Caco-2 (cell line): Measurements from ENCODE around the gene NELFB. TPM values are rescaled to one million over a fixed set of nuclear protein-coding genes. Genes with fewer than 3 reads are reported as not detected.

ENCODE experiments used
- BruUV-seq: library from RNA; stranded (reverse); fragments of 400-500 nt; replicated peaks from 2 replicates; lab custom pipeline; 2021; lab: Mats Ljungman, UMichigan
- CTCF ChIA-PET: fragments of 300-600 bp; sonication (Branson Sonifier 250); formaldehyde crosslinking; loops from one replicate; lab custom pipeline; 2022; ENCODE audit warnings: antibody characterized with exemption; lab: Charles Lee
- POLR2A ChIA-PET: fragments of 300-600 bp; sonication (Branson Sonifier 250); formaldehyde crosslinking; loops from one replicate; lab custom pipeline; 2022; ENCODE audit warnings: antibody characterized with exemption; lab: Charles Lee
- DNase-seq, 2 experiments: peaks; one replicate each; pipeline versions ENCODE4 v3.0.0 to v3.0.0-alpha.2; 2020 to 2022
- H3K27me3 ChIP-seq: replicated peaks from 2 replicates; pipeline ENCODE4 v1.6.0; 2011; ENCODE audit warnings: low read length; ENCODE audit not compliant: control insufficient read depth, insufficient read depth
- H3K36me3 ChIP-seq: 2 replicates; pipeline ENCODE4 v1.5.1; 2011; ENCODE audit warnings: low read length; ENCODE audit not compliant: control insufficient read depth, insufficient read depth
- H3K4me1 ChIP-seq: fragments of 250-450 bp; sonication (Bioruptor Pico); 2 replicates; pipeline ENCODE4 v1.5.1; 2020; ENCODE audit warnings: mild to moderate bottlenecking
- H3K4me3 ChIP-seq: 2 replicates; pipeline ENCODE4 v1.5.1; 2011; ENCODE audit warnings: low read depth, mild to moderate bottlenecking, control low read depth, low read length
- H3K9me3 ChIP-seq: fragments of 250-450 bp; sonication (Bioruptor Pico); 2 replicates; pipeline ENCODE4 v1.5.1; 2020; ENCODE audit warnings: mild to moderate bottlenecking, moderate library complexity
- H3K27ac Mint-ChIP-seq: one replicate; pipeline ENCODE4 v1.8.0; 2022; ENCODE audit warnings: mixed read lengths; ENCODE audit not compliant: unreplicated experiment
- H3K27me3 Mint-ChIP-seq: one replicate; pipeline ENCODE4 v1.8.0; 2022; ENCODE audit warnings: mixed read lengths; ENCODE audit not compliant: insufficient read depth, unreplicated experiment
- H3K36me3 Mint-ChIP-seq: one replicate; pipeline ENCODE4 v1.8.0; 2022; ENCODE audit warnings: mild to moderate bottlenecking, mixed read lengths; ENCODE audit not compliant: insufficient read depth, unreplicated experiment
- H3K4me1 Mint-ChIP-seq: one replicate; pipeline ENCODE4 v1.8.0; 2022; ENCODE audit warnings: low read depth, mixed read lengths; ENCODE audit not compliant: unreplicated experiment
- H3K4me3 Mint-ChIP-seq: one replicate; pipeline ENCODE4 v1.8.0; 2022; ENCODE audit warnings: mild to moderate bottlenecking, moderate library complexity, mixed read lengths; ENCODE audit not compliant: unreplicated experiment
- H3K9me3 Mint-ChIP-seq: one replicate; pipeline ENCODE4 v1.8.0; 2022; ENCODE audit warnings: mixed read lengths; ENCODE audit not compliant: unreplicated experiment
- intact Hi-C: fragments of 100-400 bp; cut with micrococcal nuclease; formaldehyde crosslinking; loops from one replicate; pipeline ENCODE4 v1.10.0; 2022; ENCODE audit not compliant: unreplicated experiment
- total RNA-seq: library from RNA; stranded (reverse); gene quantifications from 2 replicates; pipeline ENCODE4 v1.2.3, GENCODE V29; 2022
- TF ChIP-seq, protein P1 (sequence below), 2 experiments: fragments of 200-600 bp in 1 of 2; IDR thresholded peaks; 1 replicate in 1 of 2; 2 replicates in 1 of 2; pipeline versions ENCODE4 v1.5.1 to v1.8.0; 2011 to 2022; ENCODE audit warnings: antibody characterized with exemption in 1 of 2, control low read depth in 1 of 2, inconsistent platforms in 1 of 2, low read depth in 1 of 2, low read length in 1 of 2, mild to moderate bottlenecking in 1 of 2, moderate library complexity in 1 of 2; ENCODE audit not compliant: insufficient read depth in 1 of 2, severe bottlenecking in 1 of 2, unreplicated experiment in 1 of 2

NELFB gene
- total RNA-seq, 1 experiment from 2014 or later: 79.1 TPM

DNA sequence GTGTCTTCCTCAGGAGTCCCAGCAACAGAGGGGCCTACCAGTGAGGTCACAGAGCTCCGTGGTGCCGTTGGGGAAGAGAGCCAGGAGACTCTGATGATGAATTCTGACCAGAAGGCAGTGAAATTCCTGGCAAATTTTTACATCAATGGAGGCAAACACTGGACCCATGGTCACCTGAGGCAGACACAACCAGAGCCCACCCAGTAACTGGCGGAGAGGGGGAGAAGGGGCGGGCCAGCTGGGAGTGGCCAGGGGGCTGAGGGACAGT lies 4.0 kb upstream of the NELFB start, which contains the start of gene STPG3:
STPG3 (plus strand) TSS at position 93 of the 268 bp plus-strand sequence; CDS start at position 94, 1 bp downstream.
- Mint-ChIP-seq H3K4me3 (no peak within 1 kb of the TSS), H3K36me3 (peaks cover 21% of the 10 kb centered on the region), H3K27ac (no peak within 1 kb of the TSS), H3K9me3 (no peaks in the 10 kb centered on the region), H3K27me3 (no peaks in the 10 kb centered on the region), H3K4me1 (peaks cover 7% of the 10 kb centered on the region)
- intact Hi-C loops: no loop called here
- no peaks in the 10 kb centered on the region for H3K9me3 ChIP-seq
- H3K4me3 ChIP-seq: no peak within 1 kb of the TSS
- CTCF ChIA-PET: no interaction called here
- BruUV-seq: no TSS peak
- no peaks in the 10 kb centered on the region for H3K36me3 ChIP-seq
- peaks cover 19% of the 10 kb centered on the region for H3K4me1 ChIP-seq
- TF ChIP-seq, protein P1, sequence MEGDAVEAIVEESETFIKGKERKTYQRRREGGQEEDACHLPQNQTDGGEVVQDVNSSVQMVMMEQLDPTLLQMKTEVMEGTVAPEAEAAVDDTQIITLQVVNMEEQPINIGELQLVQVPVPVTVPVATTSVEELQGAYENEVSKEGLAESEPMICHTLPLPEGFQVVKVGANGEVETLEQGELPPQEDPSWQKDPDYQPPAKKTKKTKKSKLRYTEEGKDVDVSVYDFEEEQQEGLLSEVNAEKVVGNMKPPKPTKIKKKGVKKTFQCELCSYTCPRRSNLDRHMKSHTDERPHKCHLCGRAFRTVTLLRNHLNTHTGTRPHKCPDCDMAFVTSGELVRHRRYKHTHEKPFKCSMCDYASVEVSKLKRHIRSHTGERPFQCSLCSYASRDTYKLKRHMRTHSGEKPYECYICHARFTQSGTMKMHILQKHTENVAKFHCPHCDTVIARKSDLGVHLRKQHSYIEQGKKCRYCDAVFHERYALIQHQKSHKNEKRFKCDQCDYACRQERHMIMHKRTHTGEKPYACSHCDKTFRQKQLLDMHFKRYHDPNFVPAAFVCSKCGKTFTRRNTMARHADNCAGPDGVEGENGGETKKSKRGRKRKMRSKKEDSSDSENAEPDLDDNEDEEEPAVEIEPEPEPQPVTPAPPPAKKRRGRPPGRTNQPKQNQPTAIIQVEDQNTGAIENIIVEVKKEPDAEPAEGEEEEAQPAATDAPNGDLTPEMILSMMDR (IDR thresholded peaks at IDR 0.05; ENCODE audit: insufficient read depth in 1 of 2, low read depth in 1 of 2, low read length in 1 of 2, severe bottlenecking in 1 of 2, unreplicated experiment in 1 of 2): no peak
- H3K27me3 ChIP-seq: no peaks in the 10 kb centered on the region
- DNase-seq: no peak
- POLR2A ChIA-PET: no interaction called here

DNA sequence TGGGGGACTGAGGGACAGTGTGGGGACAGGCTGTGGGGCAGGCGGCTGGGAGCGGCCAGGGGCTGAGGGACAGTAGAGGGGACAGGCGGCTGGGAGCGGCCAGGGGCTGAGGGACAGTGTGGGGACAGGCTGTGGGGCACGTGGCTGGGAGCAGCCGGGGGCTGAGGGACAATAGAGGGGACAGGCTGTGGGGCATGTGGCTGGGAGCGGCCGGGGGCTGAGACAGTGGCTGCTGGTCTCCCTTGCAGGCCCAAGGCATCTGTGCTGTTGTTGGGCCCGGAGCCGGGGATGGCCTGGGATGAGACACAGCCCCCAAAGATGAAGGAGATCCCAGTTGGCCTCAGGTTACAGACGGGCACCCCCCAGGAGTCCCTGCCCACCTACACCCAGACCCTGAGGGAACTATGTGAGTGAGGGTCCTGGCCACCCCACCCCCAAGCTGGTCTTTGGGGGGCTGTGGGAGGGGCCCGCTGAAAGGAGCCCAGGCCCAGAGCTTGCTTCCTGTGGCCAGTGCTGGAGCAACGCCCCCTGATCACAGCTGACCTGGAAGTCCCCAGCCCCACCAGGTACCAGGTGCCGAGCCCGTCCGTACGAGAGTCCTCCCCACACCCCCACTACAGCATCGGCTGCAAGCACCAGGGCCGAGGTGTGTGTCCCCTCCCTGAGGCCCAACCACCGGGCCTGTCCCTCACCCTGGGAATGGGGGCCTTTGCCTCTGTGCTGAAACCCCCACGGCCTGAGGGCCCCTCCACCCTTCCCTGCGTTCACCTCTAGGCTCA lies 3.4 kb upstream of the NELFB start:
- CTCF ChIA-PET: interaction anchor here (0.6 to 3.3 kb wide), 3 partner anchors 15 to 576 kb away, joined by 4 to 24 read pairs (median 7); no protein-coding TSS in a partner anchor
- TF ChIP-seq, protein P1 (IDR thresholded peaks at IDR 0.05; ENCODE audit: insufficient read depth in 1 of 2, low read depth in 1 of 2, low read length in 1 of 2, severe bottlenecking in 1 of 2, unreplicated experiment in 1 of 2): no peak
- H3K4me3 ChIP-seq: no peak overlapping the region

DNA sequence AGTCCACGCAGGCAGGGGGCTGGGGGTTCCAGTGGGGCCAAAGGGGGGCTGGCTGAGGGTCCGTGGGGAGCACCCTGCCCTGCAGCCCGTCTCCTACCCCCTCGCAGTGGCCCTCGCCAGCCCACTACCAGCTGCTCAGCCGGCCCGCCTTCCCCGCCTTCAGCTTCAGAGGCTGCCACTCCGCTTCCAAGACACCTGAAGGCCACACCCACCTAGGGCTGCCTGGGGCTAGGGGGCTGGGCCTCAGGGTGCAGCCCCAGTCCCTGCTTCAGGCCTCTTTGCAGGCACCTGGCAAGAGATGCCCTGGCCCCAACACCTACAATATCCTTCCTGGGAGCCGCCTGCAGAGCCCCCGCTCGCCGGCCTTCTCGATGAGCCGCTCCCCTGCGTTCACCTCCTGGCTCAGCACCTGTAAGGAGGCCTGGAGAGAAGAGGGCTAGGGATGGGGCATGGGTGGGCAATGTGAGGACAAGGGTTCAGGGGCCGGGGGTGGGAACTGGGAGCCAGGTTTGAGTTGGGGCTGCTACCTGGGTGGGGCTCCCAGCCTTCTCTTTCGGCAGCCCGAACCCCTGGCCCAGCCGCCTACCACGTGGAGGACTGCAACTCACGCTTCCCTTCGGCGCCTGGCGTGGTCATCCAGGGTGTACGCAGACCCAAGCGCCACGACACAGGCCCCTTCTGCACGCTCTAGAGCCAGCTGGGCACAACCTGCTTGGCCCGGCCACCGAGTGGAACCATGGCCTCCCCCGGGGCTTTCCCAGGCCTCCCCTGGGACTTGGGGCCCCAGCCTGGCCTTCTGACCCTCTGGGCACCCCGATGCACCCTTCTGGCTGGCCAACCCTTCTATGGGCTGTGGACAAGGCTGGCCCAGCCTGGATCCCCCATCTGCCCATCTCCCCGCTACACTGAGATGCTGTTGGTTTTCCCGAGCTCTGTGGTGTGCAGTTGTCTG lies 2.3 kb upstream of the NELFB start:
- peaks cover 2% of the 10 kb centered on the region; the same call in 1 of the 2 replicates for H3K36me3 ChIP-seq
- intact Hi-C loops: no loop called here
- H3K9me3 Mint-ChIP-seq: no peaks in the 10 kb centered on the region
- peak overlapping the region; percentile 92 for H3K27ac Mint-ChIP-seq
- no peak overlapping the region; the same call in 1 of the 2 replicates for H3K4me3 ChIP-seq
- H3K9me3 ChIP-seq: no peaks in the 10 kb centered on the region
- peaks cover 7% of the 10 kb centered on the region for H3K4me1 Mint-ChIP-seq
- POLR2A ChIA-PET: interaction anchor here (0.5 to 4.4 kb wide), 2 partner anchors 12 kb away, joined by 5 to 39 read pairs; partner anchors contain the start of gene TUBB4B
- TF ChIP-seq, protein P1 (IDR thresholded peaks at IDR 0.05; ENCODE audit: insufficient read depth in 1 of 2, low read depth in 1 of 2, low read length in 1 of 2, severe bottlenecking in 1 of 2, unreplicated experiment in 1 of 2): no peak
- H3K27me3 ChIP-seq: no peaks in the 10 kb centered on the region
- H3K27me3 Mint-ChIP-seq: no peaks in the 10 kb centered on the region
- H3K4me1 ChIP-seq: peaks cover 23% of the 10 kb centered on the region
- DNase-seq: peak; percentile 57 to 67
- H3K4me3 Mint-ChIP-seq: no peak overlapping the region
- CTCF ChIA-PET: interaction anchor here (0.6 to 3.3 kb wide), 4 partner anchors 16 to 577 kb away, joined by 3 to 24 read pairs (median 6); no protein-coding TSS in a partner anchor
- BruUV-seq: no TSS peak
- H3K36me3 Mint-ChIP-seq: peaks cover 34% of the 10 kb centered on the region

More for the DNA sequence above, 3.4 kb upstream of the NELFB start:
- Mint-ChIP-seq H3K4me3 (no peak overlapping the region), H3K36me3 (peaks cover 23% of the 10 kb centered on the region), H3K27ac (no peak overlapping the region), H3K4me1 (peaks cover 7% of the 10 kb centered on the region), H3K27me3 (no peaks in the 10 kb centered on the region), H3K9me3 (no peaks in the 10 kb centered on the region)
- intact Hi-C loops: no loop called here
- POLR2A ChIA-PET: interaction anchor here (0.5 kb wide), 1 partner anchor 11 kb away, joined by 5 read pairs; no protein-coding TSS in a partner anchor
- H3K36me3 ChIP-seq: peaks cover 2% of the 10 kb centered on the region; the same call in 1 of the 2 replicates
- no peak for DNase-seq
- no peaks in the 10 kb centered on the region for H3K27me3 ChIP-seq
- no TSS peak for BruUV-seq
- no peaks in the 10 kb centered on the region for H3K9me3 ChIP-seq
- H3K4me1 ChIP-seq: peaks cover 23% of the 10 kb centered on the region
